Measurements from ENCODE around the gene ARFIP1. TPM values are rescaled to one million over a fixed set of nuclear protein-coding genes. Genes with fewer than 3 reads are reported as not detected.

ARFIP1 gene
- total and polyA plus RNA-seq, 8 donors, result 9.2 to 20.6 (median 11.3) TPM

DNA sequence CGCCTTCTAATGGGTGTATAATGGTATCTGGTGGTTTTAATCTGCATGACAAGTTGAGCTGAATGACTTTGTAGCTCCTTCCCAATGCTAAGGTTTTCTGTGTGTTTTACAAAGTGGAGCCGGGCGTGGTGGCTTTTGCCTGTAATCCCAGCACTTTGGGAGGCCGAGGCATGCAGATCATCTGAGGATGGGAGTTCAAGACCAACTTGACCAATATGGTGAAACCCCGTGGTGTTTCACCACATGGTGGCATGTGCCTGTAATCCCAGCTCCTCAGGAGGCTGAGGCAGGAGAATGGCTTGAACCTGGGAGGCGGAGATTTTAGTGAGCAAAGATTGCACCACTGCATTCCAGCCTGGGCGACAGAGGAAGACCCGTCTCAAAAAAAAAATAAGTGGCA lies 28.9 kb downstream of the ARFIP1 start:
- no peaks in the 10 kb centered on the region for H3K9me3 ChIP-seq
- DNase-seq, result no peak
- no peak for FAIRE-seq
- intact Hi-C loops (cut with DNase I), result no loop called here
- WGBS, 2 donors, result 96 to 97% methylated on average over 8 of the region's 8 CpGs
- no peak overlapping the region for H3K4me3 ChIP-seq
- H3K4me1 ChIP-seq, result peaks cover 0 to 13% (median 4%) of the 10 kb centered on the region in 3 donors
- TF ChIP-seq, protein P1, sequence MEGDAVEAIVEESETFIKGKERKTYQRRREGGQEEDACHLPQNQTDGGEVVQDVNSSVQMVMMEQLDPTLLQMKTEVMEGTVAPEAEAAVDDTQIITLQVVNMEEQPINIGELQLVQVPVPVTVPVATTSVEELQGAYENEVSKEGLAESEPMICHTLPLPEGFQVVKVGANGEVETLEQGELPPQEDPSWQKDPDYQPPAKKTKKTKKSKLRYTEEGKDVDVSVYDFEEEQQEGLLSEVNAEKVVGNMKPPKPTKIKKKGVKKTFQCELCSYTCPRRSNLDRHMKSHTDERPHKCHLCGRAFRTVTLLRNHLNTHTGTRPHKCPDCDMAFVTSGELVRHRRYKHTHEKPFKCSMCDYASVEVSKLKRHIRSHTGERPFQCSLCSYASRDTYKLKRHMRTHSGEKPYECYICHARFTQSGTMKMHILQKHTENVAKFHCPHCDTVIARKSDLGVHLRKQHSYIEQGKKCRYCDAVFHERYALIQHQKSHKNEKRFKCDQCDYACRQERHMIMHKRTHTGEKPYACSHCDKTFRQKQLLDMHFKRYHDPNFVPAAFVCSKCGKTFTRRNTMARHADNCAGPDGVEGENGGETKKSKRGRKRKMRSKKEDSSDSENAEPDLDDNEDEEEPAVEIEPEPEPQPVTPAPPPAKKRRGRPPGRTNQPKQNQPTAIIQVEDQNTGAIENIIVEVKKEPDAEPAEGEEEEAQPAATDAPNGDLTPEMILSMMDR (IDR thresholded peaks at IDR 0.05), result no peak
- H3K36me3 ChIP-seq, result no peaks in the 10 kb centered on the region
- H3K27ac ChIP-seq, result no peak overlapping the region
- ATAC-seq, result no peak
- H3K27me3 ChIP-seq, result no peaks in the 10 kb centered on the region

DNA sequence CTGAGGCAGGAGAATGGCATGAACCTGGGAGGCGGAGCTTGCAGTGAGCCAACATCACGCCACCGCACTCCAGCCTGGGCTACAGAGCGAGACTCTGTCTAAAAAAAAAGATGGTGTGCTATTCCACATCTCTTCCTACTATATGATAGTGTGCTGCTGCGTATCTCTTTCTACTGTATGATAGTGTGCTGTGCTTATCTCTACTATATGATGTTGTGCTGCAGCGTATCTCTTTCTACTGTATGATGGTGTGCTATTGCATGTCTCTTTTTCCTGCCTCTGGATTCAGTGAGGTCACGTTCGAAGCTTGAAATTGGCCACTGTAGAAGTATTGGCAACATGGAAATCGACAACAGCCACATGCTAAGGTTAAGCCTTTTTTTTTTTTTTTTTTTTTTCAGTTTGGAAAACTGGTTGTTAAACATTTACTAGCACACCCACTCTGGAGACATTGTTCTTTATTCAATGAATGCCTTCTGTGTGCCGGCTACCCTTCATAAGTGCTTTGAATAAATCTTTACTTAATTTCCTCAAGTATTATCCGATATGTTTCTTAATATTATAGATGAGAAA lies 31.0 kb downstream of the ARFIP1 start:
- no peak overlapping the region for H3K4me3 ChIP-seq
- ATAC-seq (peak; percentile 28 to 80 (median 78)), FAIRE-seq (no peak), DNase-seq (no peak)
- no peaks in the 10 kb centered on the region for H3K27me3 ChIP-seq
- peaks cover 0 to 12% (median 4%) of the 10 kb centered on the region in 3 donors for H3K4me1 ChIP-seq
- intact Hi-C loops (cut with DNase I), result no loop called here
- no peaks in the 10 kb centered on the region for H3K9me3 ChIP-seq
- WGBS, 2 donors, result 51 to 57% methylated on average over 11 of the region's 11 CpGs
- no peak overlapping the region for H3K27ac ChIP-seq
- TF ChIP-seq, protein P1 (IDR thresholded peaks at IDR 0.05), result no peak
- no peaks in the 10 kb centered on the region for H3K36me3 ChIP-seq

DNA sequence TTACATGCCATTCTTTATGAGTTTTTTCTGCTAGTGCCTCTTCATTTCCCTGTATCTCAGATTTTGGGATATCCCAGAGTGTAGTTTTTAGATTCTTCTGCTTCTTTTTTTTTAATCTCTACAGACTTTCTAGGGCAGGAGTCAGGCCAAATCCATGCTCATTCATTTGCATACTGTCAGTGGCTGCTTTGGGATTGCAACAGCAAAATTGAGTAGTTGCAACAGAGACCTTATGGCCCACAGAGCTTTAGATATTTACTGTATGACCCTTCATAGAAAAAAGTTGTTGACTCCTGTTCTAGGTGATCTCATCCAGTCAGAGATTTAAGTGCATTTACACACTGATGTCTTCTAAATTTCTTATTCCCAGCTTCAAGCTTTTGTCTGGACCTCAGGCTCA lies 35.3 kb downstream of the ARFIP1 start:
- DNase-seq (no peak), ATAC-seq (no peak), FAIRE-seq (no peak)
- intact Hi-C loops (cut with DNase I), result no loop called here
- Histone ChIP-seq H3K4me3 (no peak overlapping the region), H3K27me3 (no peaks in the 10 kb centered on the region), H3K9me3 (no peaks in the 10 kb centered on the region), H3K4me1 (peaks cover 0 to 4% (median 3%) of the 10 kb centered on the region in 3 donors), H3K36me3 (peaks cover 0 to 5% (median 0%) of the 10 kb centered on the region in 3 donors), H3K27ac (no peak overlapping the region)
- TF ChIP-seq, protein P1 (IDR thresholded peaks at IDR 0.05), result no peak

DNA sequence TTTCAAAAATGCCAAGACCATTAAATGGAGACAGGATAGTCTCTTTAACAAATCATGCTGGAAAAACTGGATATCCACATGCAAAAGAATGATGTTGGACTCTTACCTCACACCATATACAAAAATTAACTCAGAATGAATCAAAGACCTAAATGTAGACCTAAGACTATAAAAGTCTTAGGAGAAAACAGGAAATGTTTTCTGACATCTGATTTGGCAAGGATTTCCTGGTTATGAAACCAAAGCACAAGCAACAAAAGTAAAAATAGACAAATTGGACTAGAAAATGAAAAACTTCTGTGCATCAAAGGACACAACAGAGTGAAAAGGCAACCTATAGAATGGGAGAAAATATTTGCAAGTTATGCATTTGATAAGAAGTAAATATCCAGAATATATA lies 37.6 kb downstream of the ARFIP1 start:
- Histone ChIP-seq H3K27ac (no peak overlapping the region), H3K36me3 (peaks cover 0 to 5% (median 0%) of the 10 kb centered on the region in 3 donors), H3K4me1 (no peaks in the 10 kb centered on the region), H3K4me3 (no peak overlapping the region), H3K27me3 (no peaks in the 10 kb centered on the region), H3K9me3 (no peaks in the 10 kb centered on the region)
- no peak for ATAC-seq
- intact Hi-C loops (cut with DNase I), result no loop called here
- DNase-seq, result no peak
- TF ChIP-seq, protein P1 (IDR thresholded peaks at IDR 0.05), result no peak
- FAIRE-seq, result no peak

DNA sequence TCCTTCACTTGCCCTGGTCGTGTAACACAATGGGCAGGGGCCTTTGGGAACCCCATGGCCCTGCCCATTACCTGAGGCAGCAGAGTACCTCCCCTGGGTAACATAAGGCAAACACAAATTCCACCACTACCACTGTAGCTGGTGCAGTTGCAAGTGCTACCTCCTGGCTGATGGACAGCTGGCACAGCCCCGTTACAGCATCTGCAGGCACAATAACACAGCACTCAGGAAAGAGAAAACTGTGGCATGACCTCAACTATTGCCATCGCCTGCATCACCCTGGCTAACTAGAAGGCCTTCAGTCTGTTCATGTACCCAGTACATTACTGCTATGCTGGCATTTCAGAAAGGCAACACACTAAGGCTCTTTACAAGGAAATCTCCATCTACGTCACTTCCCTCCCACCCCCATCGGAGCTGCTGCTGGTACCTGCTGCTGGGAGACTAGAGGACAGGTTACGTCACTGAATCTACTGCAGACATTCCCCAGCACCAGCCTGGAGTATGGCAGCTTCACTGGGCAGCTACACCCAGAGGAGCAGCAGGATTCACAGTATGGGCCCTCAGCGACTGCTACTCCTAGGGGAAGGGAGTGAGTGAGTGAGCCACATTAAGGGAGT lies 39.4 kb downstream of the ARFIP1 start:
- FAIRE-seq (no peak), ATAC-seq (no peak), DNase-seq (no peak)
- Histone ChIP-seq H3K4me3 (no peak overlapping the region), H3K27ac (no peak overlapping the region), H3K9me3 (no peaks in the 10 kb centered on the region), H3K27me3 (no peaks in the 10 kb centered on the region), H3K36me3 (peaks cover 0 to 5% (median 0%) of the 10 kb centered on the region in 3 donors), H3K4me1 (no peaks in the 10 kb centered on the region)
- intact Hi-C loops (cut with DNase I), result no loop called here
- TF ChIP-seq, protein P1 (IDR thresholded peaks at IDR 0.05), result no peak
- 93 to 94% methylated on average over 7 of the region's 7 CpGs for WGBS, 2 donors
